GM12801 (cell line): ENCODE results near the gene EEA1.

Source experiments
- TF ChIP-seq, protein P1 (sequence below): IDR thresholded peaks from one replicate; pipeline ENCODE4 v1.5.1; 2011; ENCODE audit warnings: control low read depth; ENCODE audit not compliant: insufficient read length; ENCODE audit errors: extremely low read depth

The EEA1 gene

GRCh38 chr12:92861381-92861780 is 67.7 kb downstream of the EEA1 start:
- TF ChIP-seq, protein P1, sequence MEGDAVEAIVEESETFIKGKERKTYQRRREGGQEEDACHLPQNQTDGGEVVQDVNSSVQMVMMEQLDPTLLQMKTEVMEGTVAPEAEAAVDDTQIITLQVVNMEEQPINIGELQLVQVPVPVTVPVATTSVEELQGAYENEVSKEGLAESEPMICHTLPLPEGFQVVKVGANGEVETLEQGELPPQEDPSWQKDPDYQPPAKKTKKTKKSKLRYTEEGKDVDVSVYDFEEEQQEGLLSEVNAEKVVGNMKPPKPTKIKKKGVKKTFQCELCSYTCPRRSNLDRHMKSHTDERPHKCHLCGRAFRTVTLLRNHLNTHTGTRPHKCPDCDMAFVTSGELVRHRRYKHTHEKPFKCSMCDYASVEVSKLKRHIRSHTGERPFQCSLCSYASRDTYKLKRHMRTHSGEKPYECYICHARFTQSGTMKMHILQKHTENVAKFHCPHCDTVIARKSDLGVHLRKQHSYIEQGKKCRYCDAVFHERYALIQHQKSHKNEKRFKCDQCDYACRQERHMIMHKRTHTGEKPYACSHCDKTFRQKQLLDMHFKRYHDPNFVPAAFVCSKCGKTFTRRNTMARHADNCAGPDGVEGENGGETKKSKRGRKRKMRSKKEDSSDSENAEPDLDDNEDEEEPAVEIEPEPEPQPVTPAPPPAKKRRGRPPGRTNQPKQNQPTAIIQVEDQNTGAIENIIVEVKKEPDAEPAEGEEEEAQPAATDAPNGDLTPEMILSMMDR: no peak

DNA sequence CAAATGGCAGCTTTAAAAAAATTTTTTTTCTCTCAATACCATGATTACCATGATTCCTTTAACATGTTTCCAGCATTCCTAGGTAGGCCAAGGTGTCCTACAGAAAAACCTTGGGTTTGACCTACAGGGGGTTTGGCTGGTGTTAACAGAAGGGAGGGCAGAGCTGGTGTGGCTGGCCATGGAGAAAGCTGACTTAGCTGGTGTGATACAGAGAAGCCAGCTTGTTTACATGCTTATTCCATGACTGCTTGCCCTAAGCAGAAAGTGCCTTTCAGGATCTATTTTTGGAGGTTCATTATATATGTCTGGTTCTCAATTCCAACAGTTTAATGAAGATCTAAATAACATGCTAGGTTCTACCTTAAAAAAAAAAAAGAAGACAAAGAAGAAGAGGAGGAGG is 68.6 kb downstream of the EEA1 start:
- TF ChIP-seq, protein P1: no peak

- TF ChIP-seq, protein P1: no peak
Observed at GRCh38 chr12:92859650-92860386, 69.3 kb downstream of the EEA1 start.

DNA sequence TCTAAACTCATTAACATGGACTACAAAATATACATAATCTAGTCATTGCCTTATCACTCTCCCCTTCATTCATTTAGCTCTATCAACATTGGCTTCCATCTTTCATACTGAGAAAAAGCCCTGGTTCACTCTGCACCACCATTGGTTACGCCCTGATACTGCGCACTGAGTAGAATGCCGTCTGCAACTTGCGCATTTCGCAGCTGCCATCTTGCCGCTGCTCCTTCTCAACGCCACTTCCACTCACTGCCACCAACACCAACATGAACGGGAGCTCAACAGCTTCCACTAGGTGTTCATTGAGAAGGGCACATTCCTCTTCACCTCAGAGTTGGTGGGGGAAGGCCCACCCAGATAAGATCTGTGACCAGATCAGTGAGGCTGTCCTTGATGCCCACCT is 71.3 kb downstream of the EEA1 start:
- TF ChIP-seq, protein P1: no peak

DNA sequence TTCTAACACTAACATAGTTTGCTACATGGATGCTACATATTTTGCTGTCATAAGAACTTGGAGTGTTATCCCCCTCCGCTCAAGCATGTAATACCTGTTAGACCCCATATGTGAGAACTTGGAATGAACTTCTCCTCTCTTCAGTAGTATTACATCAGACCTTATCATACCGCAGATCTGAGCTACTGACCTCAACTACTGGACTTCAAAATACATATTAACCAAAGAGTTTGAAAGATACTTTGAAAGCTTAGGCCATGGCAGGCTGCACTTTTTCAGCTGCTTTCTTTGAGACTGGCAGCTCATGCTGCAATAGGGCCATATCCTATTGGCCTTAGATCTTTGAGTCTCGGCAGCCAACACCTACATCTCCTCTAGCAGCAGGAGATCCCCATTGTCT is 74.8 kb downstream of the EEA1 start:
- TF ChIP-seq, protein P1: no peak

- TF ChIP-seq, protein P1: no peak
Observed at GRCh38 chr12:92848740-92849139, 80.4 kb downstream of the EEA1 start.

- TF ChIP-seq, protein P1: no peak
Observed at GRCh38 chr12:92847368-92847767, 81.7 kb downstream of the EEA1 start.
